Brain microvascular endothelial cell (primary cell): ENCODE data around the gene TIFAB.

Source experiments
- DNase-seq: peaks from one replicate; pipeline ENCODE4 v3.0.0-alpha.2; 2020
- H3K27ac ChIP-seq: fragments of 250-450 bp; sonication (Bioruptor Pico); 2 replicates; pipeline ENCODE4 v1.5.1; 2020; ENCODE audit warnings: mild to moderate bottlenecking, moderate library complexity
- H3K27me3 ChIP-seq: fragments of 250-450 bp; sonication (Bioruptor Pico); replicated peaks from 2 replicates; pipeline ENCODE4 v1.5.1; 2020; ENCODE audit warnings: mild to moderate bottlenecking
- H3K36me3 ChIP-seq: fragments of 250-450 bp; sonication (Bioruptor Pico); replicated peaks from 2 replicates; pipeline ENCODE4 v1.5.1; 2020; ENCODE audit warnings: mild to moderate bottlenecking
- H3K4me3 ChIP-seq: 2 replicates; pipeline ENCODE4 v1.5.1; 2011; ENCODE audit warnings: low read depth, mild to moderate bottlenecking, control low read depth, low read length, moderate library complexity
- in situ Hi-C: cut with HindIII; loops from 2 replicates; pipeline ENCODE4 v1.10.0; 2017; ENCODE audit warnings: low sequenced_read_pairs, low pct_ligation_motif_present
- TF ChIP-seq, protein P1 (sequence below): IDR thresholded peaks from 2 replicates; pipeline ENCODE4 v1.5.1; 2011; ENCODE audit warnings: low read depth, mild to moderate bottlenecking, moderate library complexity, low read length, control low read depth, inconsistent platforms; ENCODE audit errors: missing control alignments

Gene TIFAB

DNA sequence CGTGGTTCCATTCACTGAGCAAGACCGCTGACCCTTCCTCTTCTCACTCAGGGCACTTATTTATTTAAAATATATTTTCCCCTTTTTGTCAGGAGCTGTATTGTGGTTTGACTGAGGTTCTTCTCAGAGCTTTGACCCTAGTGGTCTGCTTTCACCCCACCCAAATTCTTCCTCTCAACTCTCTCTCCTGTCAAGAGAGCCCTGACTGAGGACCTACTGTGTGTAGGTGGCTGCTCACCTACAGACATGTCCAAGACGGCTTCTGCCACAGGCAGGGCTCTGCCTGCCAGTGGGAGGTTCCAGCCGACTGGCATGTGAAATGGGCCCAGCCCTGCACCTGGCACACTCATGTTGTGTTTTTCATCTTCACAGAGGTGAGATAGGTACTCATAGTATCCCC, 10.2 kb downstream of the TIFAB start:
- no peaks in the 10 kb centered on the region for H3K27me3 ChIP-seq
- DNase-seq, result no peak

DNA sequence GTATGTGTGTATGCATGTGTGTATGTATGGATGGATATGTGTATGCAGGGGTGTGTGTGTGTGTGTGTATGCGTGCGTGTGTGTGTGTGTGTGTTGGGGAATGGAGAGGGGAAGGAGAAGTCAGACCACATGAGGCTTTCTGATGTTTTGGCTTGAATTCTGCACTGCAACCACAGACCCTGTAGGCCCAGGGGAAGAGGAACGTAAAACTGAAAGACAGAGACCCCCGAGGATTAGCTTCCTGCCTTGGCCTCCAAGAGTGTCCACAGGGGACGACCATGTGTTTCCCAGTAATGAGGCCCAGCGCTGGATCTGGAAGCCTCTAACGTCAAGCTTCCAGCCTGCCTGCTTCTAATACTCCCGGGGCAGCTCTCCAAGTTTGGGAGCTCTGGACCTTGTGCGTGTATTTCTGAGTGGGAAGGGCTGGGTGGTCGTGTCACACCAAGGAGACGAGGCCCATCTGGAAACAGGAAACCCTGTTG, 10.8 kb downstream of the TIFAB start:
- DNase-seq, result no peak
- H3K36me3 ChIP-seq, result no peaks in the 10 kb centered on the region
- H3K27me3 ChIP-seq, result no peaks in the 10 kb centered on the region
- in situ Hi-C loops, result no loop called here
- no peak overlapping the region for H3K4me3 ChIP-seq
- TF ChIP-seq, protein P1, sequence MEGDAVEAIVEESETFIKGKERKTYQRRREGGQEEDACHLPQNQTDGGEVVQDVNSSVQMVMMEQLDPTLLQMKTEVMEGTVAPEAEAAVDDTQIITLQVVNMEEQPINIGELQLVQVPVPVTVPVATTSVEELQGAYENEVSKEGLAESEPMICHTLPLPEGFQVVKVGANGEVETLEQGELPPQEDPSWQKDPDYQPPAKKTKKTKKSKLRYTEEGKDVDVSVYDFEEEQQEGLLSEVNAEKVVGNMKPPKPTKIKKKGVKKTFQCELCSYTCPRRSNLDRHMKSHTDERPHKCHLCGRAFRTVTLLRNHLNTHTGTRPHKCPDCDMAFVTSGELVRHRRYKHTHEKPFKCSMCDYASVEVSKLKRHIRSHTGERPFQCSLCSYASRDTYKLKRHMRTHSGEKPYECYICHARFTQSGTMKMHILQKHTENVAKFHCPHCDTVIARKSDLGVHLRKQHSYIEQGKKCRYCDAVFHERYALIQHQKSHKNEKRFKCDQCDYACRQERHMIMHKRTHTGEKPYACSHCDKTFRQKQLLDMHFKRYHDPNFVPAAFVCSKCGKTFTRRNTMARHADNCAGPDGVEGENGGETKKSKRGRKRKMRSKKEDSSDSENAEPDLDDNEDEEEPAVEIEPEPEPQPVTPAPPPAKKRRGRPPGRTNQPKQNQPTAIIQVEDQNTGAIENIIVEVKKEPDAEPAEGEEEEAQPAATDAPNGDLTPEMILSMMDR, result no peak
- no peak overlapping the region for H3K27ac ChIP-seq

More for the DNA sequence above, 10.2 kb downstream of the TIFAB start:
- in situ Hi-C loops, result no loop called here
- TF ChIP-seq, protein P1, result no peak
- Histone ChIP-seq H3K27ac (no peak overlapping the region), H3K4me3 (no peak overlapping the region), H3K36me3 (no peaks in the 10 kb centered on the region)

DNA sequence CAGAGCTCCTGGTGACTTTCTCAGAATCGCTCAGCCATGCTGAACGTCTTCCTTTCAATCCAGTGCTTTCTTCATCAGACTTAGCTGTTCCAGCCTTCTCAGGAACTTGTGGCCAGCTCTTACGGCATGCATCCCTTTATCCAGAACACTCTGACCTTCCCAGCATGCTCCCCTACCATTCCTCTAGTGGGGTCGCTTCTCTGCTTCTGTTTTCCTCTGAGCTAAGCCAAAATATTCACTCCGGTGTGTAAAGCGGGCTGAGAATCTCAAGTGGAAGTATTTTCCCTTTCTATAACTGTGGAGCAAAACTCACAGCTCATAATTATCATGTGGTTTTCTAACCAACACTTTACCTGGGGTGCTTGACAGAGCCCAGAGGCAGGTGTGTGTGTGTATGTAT, 11.2 kb downstream of the TIFAB start:
- no peaks in the 10 kb centered on the region for H3K36me3 ChIP-seq
- in situ Hi-C loops, result no loop called here
- DNase-seq, result no peak
- no peak overlapping the region for H3K4me3 ChIP-seq
- H3K27me3 ChIP-seq, result no peaks in the 10 kb centered on the region
- TF ChIP-seq, protein P1, result no peak
- H3K27ac ChIP-seq, result no peak overlapping the region

DNA sequence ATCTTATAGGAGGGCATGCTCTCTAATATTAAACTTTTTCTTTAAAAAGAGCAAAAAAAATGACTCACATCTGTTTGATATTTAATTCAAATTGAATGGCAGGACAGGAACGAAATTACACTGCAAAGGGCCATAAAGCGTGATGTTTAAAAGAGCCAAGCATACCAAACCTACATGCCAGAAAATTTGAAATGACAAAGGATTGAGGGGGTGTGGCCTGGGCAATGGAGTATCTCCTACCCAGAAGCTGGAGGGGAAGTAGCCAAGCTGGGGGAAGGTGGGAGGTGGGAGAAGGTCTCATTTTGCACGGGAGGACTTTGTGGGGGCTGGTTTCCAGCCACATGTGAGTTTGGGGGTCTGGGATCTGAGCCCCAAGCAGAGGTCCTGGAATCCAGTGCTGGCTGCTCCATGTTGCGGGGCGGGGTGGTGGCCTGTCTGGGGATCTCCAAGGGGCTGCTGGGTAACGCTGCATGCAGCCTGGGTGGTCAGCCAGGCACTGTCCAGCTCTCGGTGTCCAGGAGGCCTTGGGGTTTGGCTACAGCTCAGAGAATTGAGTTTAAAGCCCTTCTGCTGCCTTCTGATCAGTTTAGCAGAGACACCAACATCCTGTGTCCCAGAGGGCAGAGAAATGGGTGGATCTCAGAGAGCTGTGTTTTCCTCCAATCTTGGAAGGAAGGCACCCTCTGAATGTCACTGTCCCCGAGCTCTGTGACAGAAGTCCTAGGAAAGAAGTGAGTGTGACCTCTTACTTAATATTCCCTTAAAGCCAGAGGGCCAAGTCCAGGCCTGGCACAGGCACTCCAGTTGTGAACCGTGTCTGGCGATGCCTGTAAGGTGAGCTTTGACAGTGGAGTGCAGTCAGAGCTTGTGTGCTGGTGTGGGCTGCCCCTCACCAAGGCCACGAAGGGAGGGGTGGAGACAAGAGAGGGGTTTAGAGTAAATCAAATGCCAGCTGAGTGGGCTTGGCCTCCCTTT, 12.6 kb downstream of the TIFAB start:
- in situ Hi-C loops, result no loop called here
- TF ChIP-seq, protein P1, result no peak
- no peak for DNase-seq
- no peaks in the 10 kb centered on the region for H3K36me3 ChIP-seq
- H3K4me3 ChIP-seq, result no peak overlapping the region
- no peaks in the 10 kb centered on the region for H3K27me3 ChIP-seq
- H3K27ac ChIP-seq, result no peak overlapping the region

DNA sequence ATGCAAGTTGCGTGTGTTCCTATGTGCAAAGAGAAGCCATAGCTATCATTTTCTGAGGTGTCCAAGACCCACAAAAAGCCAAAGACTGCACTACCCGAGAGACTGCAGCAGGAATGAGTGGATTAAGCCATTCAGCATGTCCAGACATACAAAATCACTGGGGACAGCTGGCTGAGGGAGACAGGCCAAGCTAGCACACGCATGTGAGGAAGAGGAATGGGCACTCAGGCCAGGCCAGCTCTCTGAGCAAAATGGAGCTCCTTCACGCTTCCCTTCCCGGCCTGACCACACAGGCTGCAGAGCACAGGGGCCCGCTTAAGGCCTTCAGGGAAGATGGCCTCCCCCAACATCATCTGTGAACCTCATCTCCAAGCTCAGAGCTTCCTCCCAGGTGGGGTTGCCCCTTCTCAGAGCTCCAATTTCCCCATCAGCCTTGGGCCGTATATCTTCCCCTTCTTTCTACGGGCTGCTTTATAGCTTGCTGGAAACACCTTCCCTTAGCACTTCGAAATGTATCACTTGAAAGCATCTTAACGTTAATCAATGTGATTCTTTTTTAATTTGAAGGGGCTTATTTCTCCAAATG, 13.4 kb downstream of the TIFAB start:
- H3K36me3 ChIP-seq, result no peaks in the 10 kb centered on the region
- H3K4me3 ChIP-seq, result no peak overlapping the region
- TF ChIP-seq, protein P1, result no peak
- no peaks in the 10 kb centered on the region for H3K27me3 ChIP-seq
- in situ Hi-C loops, result no loop called here
- no peak for DNase-seq
- H3K27ac ChIP-seq, result no peak overlapping the region
